ENCODE data around the gene TUBE1. TPM values are rescaled to one million over a fixed set of nuclear protein-coding genes. Genes with fewer than 3 reads are reported as not detected.

The TUBE1 gene
- polyA plus RNA-seq, 2 of the 4 experiments (the other 2 are of a cell fraction), result 6.8 to 32.5 TPM

- no peak for TF ChIP-seq REST (IDR thresholded peaks at IDR 0.05)
- TF ChIP-seq CHD4 (IDR thresholded peaks at IDR 0.05; ENCODE audit: borderline replicate concordance), result no peak
- TF ChIP-seq RFX5 (IDR thresholded peaks at IDR 0.05), result no peak
- no peak for TF ChIP-seq ZC3H11A (IDR thresholded peaks at IDR 0.05)
Observed at GRCh38 chr6:112085286-112086065, 1.8 kb downstream of the TUBE1 start (continued).

GRCh38 chr6:112081569-112081968 is 5.7 kb downstream of the TUBE1 start:
- TF ChIP-seq KDM1A (IDR thresholded peaks at IDR 0.05; ENCODE audit: low read depth), result no peak
- peak; percentile 49 for TF ChIP-seq MAFK (IDR thresholded peaks at IDR 0.05; ENCODE audit: partially characterized antibody)
- WGBS (ENCODE audit: missing lambda C conversion rate), result 94% methylated on average over 4 of the region's 4 CpGs
- POLR2A ChIA-PET, result no interaction called here
- CTCF ChIA-PET, result interaction anchor here (1.2 kb wide), 1 partner anchor 82 kb away, joined by 5 read pairs; no protein-coding TSS in a partner anchor
- no peak overlapping the region for H3K4me2 ChIP-seq
- DNase-seq (ENCODE audit: low read depth in 1 of 2, low spot score in 1 of 2) (no peak), ATAC-seq (no peak), FAIRE-seq (no peak)
- H3K4me3 ChIP-seq, result no peak overlapping the region
- H3K9me3 ChIP-seq, result no peaks in the 10 kb centered on the region
- H3K4me1 ChIP-seq, result peaks cover 6% of the 10 kb centered on the region; the same call in 2 of the 3 replicates
- H3K27ac ChIP-seq, result no peak overlapping the region

- TF ChIP-seq PBX3 (IDR thresholded peaks at IDR 0.05) (no peak), ZFP36 (IDR thresholded peaks at IDR 0.05; ENCODE audit: borderline replicate concordance, partially characterized antibody) (no peak), MAX (IDR thresholded peaks at IDR 0.05) (no peak), TP53 (CRISPR knock-in tag; IDR thresholded peaks at IDR 0.05) (no peak), EP300 (IDR thresholded peaks at IDR 0.05) (no peak), CEBPB (IDR thresholded peaks at IDR 0.05) (no peak), TFCP2L1 (CRISPR knock-in tag; IDR thresholded peaks at IDR 0.05) (no peak), HDAC2 (IDR thresholded peaks at IDR 0.05) (no peak), KDM1A (IDR thresholded peaks at IDR 0.05; ENCODE audit: low read depth) (no peak)
Observed at GRCh38 chr6:112066606-112067005, 20.7 kb downstream of the TUBE1 start.

GRCh38 chr6:112065426-112065986 is 21.8 kb downstream of the TUBE1 start:
- ChIA-PET POLR2A (no interaction called here), CTCF (no interaction called here)
- H3K9me3 ChIP-seq, result no peaks in the 10 kb centered on the region
- FAIRE-seq (no peak), DNase-seq (ENCODE audit: low read depth in 1 of 2, low spot score in 1 of 2) (no peak), ATAC-seq (no peak)
- WGBS (ENCODE audit: missing lambda C conversion rate), result 46% methylated on average over 6 of the region's 6 CpGs
- no peaks in the 10 kb centered on the region for H3K4me1 ChIP-seq
- H3K4me3 ChIP-seq, result no peak overlapping the region
- no peak overlapping the region for H3K27ac ChIP-seq
- H3K4me2 ChIP-seq, result no peak overlapping the region
- TF ChIP-seq MAFK (IDR thresholded peaks at IDR 0.05; ENCODE audit: partially characterized antibody) (no peak), CHD2 (IDR thresholded peaks at IDR 0.05; ENCODE audit: low read length, partially characterized antibody) (no peak), HMGXB4 (CRISPR knock-in tag; IDR thresholded peaks at IDR 0.05; ENCODE audit: borderline replicate concordance) (no peak), POLR2A (IDR thresholded peaks at IDR 0.05; ENCODE audit: low read length) (no peak), E2F6 (IDR thresholded peaks at IDR 0.05; ENCODE audit: borderline replicate concordance, low read depth) (no peak), JUNB (IDR thresholded peaks at IDR 0.05) (no peak), TP53 (CRISPR knock-in tag; IDR thresholded peaks at IDR 0.05) (no peak), KDM5A (IDR thresholded peaks at IDR 0.05) (no peak), NPAS2 (CRISPR knock-in tag; IDR thresholded peaks at IDR 0.05; ENCODE audit: borderline replicate concordance) (no peak), EHMT2 (IDR thresholded peaks at IDR 0.05; ENCODE audit: low read depth) (no peak)

More at GRCh38 chr6:112066606-112067005, 20.7 kb downstream of the TUBE1 start:
- no peak for ATAC-seq
- no peaks in the 10 kb centered on the region for H3K9me3 ChIP-seq
- WGBS (ENCODE audit: missing lambda C conversion rate), result 86% methylated on average over 3 of the region's 3 CpGs
- no peak for DNase-seq (ENCODE audit: low read depth in 1 of 2, low spot score in 1 of 2)
- POLR2A ChIA-PET, result no interaction called here
- no peak overlapping the region for H3K27ac ChIP-seq
- no peak overlapping the region for H3K4me3 ChIP-seq
- CTCF ChIA-PET, result no interaction called here
- no peaks in the 10 kb centered on the region for H3K4me1 ChIP-seq
- no peak overlapping the region for H3K4me2 ChIP-seq
- FAIRE-seq, result no peak
